Vagina (tissue), 2 donors: Measurements from ENCODE around the gene UPK2. TPM values are rescaled to one million over a fixed set of nuclear protein-coding genes. Genes with fewer than 3 reads are reported as not detected.

ENCODE experiments used
- DNase-seq, 2 donors: peaks; one replicate each; pipeline ENCODE4 v3.0.0-alpha.2; 2017; ENCODE audit errors: extremely low spot score in 2 of 2
- H3K27ac ChIP-seq: fragments of 200-600 bp; sonication (generic); one replicate; pipeline ENCODE4 v1.5.1; 2019
- H3K27me3 ChIP-seq: fragments of 200-600 bp; sonication (generic); one replicate; pipeline ENCODE4 v1.5.1; 2019
- H3K36me3 ChIP-seq, 2 donors: fragments of 200-600 bp; sonication (generic); one replicate each; pipeline ENCODE4 v1.5.1; 2017 to 2019
- H3K4me1 ChIP-seq: fragments of 200-600 bp; sonication (generic); one replicate; pipeline ENCODE4 v1.5.1; 2019
- H3K4me3 ChIP-seq, 2 donors: fragments of 200-600 bp; sonication (generic); 1 replicate in 1 of 2; 2 replicates in 1 of 2; pipeline ENCODE4 v1.5.1; 2016 to 2019
- H3K9me3 ChIP-seq: fragments of 200-600 bp; sonication (generic); one replicate; pipeline ENCODE4 v1.5.1; 2019
- CTCF ChIP-seq, 3 experiments: fragments of 450-650 bp in 2 of 3; fragments of 200-600 bp in 1 of 3; sonication (generic) in 1 of 3; IDR thresholded peaks; one replicate each; pipeline ENCODE4 v1.5.1; 2017 to 2019; ENCODE audit warnings: antibody characterized with exemption in 3 of 3, mild to moderate bottlenecking in 2 of 3, moderate library complexity in 2 of 3
- POLR2A ChIP-seq, 2 donors: fragments of 450-650 bp; IDR thresholded peaks; one replicate each; pipeline ENCODE4 v1.6.1; 2017; ENCODE audit warnings: antibody characterized with exemption in 2 of 2, mild to moderate bottlenecking in 2 of 2, moderate library complexity in 2 of 2
- POLR2AphosphoS5 ChIP-seq, 2 donors: sonication (generic); formaldehyde crosslinking; IDR thresholded peaks; one replicate each; pipeline ENCODE4 v1.9.0; 2017; ENCODE audit warnings: antibody characterized with exemption in 2 of 2, mild to moderate bottlenecking in 2 of 2, low read depth in 1 of 2; ENCODE audit not compliant: insufficient read depth in 1 of 2
- intact Hi-C: fragments of 100-400 bp; cut with DNase I; formaldehyde crosslinking; loops from one replicate; pipeline ENCODE4 v1.15.1; 2023
- total RNA-seq: library from RNA; depleted of rRNA; stranded (reverse); fragments of >200 nt; gene quantifications from one replicate; pipeline ENCODE4 v1.2.3, GENCODE V29; 2016

Gene UPK2
- total RNA-seq, 1 donor from 2014 or later, result not detected

GRCh38 chr11:118915396-118915795 lies 40.7 kb upstream of the UPK2 start:
- TF ChIP-seq POLR2A (IDR thresholded peaks at IDR 0.05) (no peak), CTCF (IDR thresholded peaks at IDR 0.05) (no peak), POLR2AphosphoS5 (IDR thresholded peaks at IDR 0.05; ENCODE audit: insufficient read depth in 1 of 2, low read depth in 1 of 2) (no peak)
- intact Hi-C loops, result no loop called here
- H3K36me3 ChIP-seq, result no peaks in the 10 kb centered on the region
- no peak overlapping the region for H3K4me3 ChIP-seq
- no peaks in the 10 kb centered on the region for H3K27me3 ChIP-seq
- H3K4me1 ChIP-seq, result peaks cover 100% of the 10 kb centered on the region
- no peaks in the 10 kb centered on the region for H3K9me3 ChIP-seq
- peak overlapping the region; percentile 96 for H3K27ac ChIP-seq
- DNase-seq, result no peak

GRCh38 chr11:118915941-118916841 lies 39.9 kb upstream of the UPK2 start:
- peak overlapping the region; percentile 96 for H3K27ac ChIP-seq
- H3K4me3 ChIP-seq, result peak overlapping the region; percentile 18 to 49
- no peak for DNase-seq
- no peaks in the 10 kb centered on the region for H3K27me3 ChIP-seq
- TF ChIP-seq POLR2A (IDR thresholded peaks at IDR 0.05), result no peak
- no peak for TF ChIP-seq POLR2AphosphoS5 (IDR thresholded peaks at IDR 0.05; ENCODE audit: insufficient read depth in 1 of 2, low read depth in 1 of 2)
- no peak for TF ChIP-seq CTCF (IDR thresholded peaks at IDR 0.05)
- H3K9me3 ChIP-seq, result no peaks in the 10 kb centered on the region
- intact Hi-C loops, result no loop called here
- peaks cover 100% of the 10 kb centered on the region for H3K4me1 ChIP-seq
- no peaks in the 10 kb centered on the region for H3K36me3 ChIP-seq

GRCh38 chr11:118916842-118917388 lies 39.2 kb upstream of the UPK2 start:
- intact Hi-C loops, result no loop called here
- TF ChIP-seq CTCF (IDR thresholded peaks at IDR 0.05), result no peak
- TF ChIP-seq POLR2AphosphoS5 (IDR thresholded peaks at IDR 0.05; ENCODE audit: insufficient read depth in 1 of 2, low read depth in 1 of 2), result peak in 1 of 2 donors; percentile 52
- no peaks in the 10 kb centered on the region for H3K9me3 ChIP-seq
- no peaks in the 10 kb centered on the region for H3K36me3 ChIP-seq
- no peak for DNase-seq
- H3K27ac ChIP-seq, result peak overlapping the region; percentile 96
- H3K4me3 ChIP-seq, result peak overlapping the region; percentile 18 to 49
- H3K4me1 ChIP-seq, result peaks cover 100% of the 10 kb centered on the region
- no peaks in the 10 kb centered on the region for H3K27me3 ChIP-seq

- no peaks in the 10 kb centered on the region for H3K27me3 ChIP-seq
- peaks cover 100% of the 10 kb centered on the region for H3K4me1 ChIP-seq
- no peaks in the 10 kb centered on the region for H3K9me3 ChIP-seq
- intact Hi-C loops, result no loop called here
- TF ChIP-seq CTCF (IDR thresholded peaks at IDR 0.05), result no peak
- TF ChIP-seq POLR2AphosphoS5 (IDR thresholded peaks at IDR 0.05; ENCODE audit: insufficient read depth in 1 of 2, low read depth in 1 of 2), result peak; percentile 67 to 79
- peak in 1 of 2 donors; percentile 42 for TF ChIP-seq POLR2A (IDR thresholded peaks at IDR 0.05)
- H3K27ac ChIP-seq, result peak overlapping the region; percentile 96
- no peaks in the 10 kb centered on the region for H3K36me3 ChIP-seq
- no peak for DNase-seq
- peak overlapping the region; percentile 49 to 100 for H3K4me3 ChIP-seq
Observed at GRCh38 chr11:118917481-118918127, 38.5 kb upstream of the UPK2 start.
